K562 treated with DMSO at 1 percent for 24 hours (cell line): ENCODE data around the gene NGLY1. TPM values are rescaled to one million over a fixed set of nuclear protein-coding genes. Genes with fewer than 3 reads are reported as not detected.

Experiments
- total RNA-seq: library from RNA; unstranded; fragments of 300-600 nt; gene quantifications from 2 replicates; pipeline ENCODE4 v1.2.3, GENCODE V29; 2022; ENCODE audit warnings: low read depth; ENCODE audit not compliant: insufficient read depth

NGLY1 gene
- total RNA-seq, result 39.0 and 42.8 TPM in 2 replicates

DNA sequence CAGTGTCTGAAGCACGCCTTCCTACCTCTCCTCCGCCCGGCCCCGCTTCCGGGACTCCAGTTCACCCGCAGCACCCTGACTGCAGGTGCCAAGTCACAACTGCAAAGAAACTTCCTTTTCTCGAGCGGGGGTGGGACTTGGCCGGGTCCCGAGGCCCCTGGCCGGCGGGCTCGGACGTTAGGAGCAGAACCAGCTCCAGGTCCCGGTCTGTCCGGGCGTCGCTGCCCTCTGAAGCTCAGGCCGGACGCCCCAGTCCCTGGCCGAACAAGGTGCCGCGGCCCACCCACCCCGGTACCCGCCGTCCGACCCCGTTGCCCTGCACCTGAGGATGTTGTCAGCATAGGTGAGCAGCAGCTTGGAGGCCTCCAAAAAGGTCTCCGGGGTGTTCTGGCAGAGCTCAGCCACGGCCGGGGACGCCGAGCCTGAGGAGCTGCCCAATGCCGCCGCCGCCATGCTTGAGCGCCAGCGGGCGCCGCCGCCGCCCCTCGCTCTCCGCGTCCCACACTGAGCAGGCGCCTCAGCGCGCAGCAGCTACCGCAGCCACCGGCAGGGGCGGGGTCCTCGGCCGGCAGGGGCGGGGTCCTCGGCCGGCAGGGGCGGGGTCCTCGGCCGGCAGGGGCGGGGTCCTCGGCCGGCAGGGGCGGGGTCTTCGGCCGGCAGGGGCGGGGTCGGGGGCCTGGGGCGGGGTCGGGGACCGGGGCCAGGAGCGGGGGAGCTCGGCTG, at the start of gene NGLY1:
TSS of gene NGLY1 (minus strand) at position 506 of the 723 bp plus-strand sequence. CDS start at position 453, 53 bp downstream.

GRCh38 chr3:25789596-25790556, 6.6 kb upstream of the NGLY1 start, which contains the start of gene OXSM:
Gene OXSM (plus strand): TSS chr3:25790090. CDS start chr3:25791021, 931 bp downstream.

Other genes starting within 250 kb of the NGLY1 start
- 51.6 and 66.2 TPM in 2 replicates for gene TOP2B, start 118.5 kb downstream of the NGLY1 start, total RNA-seq
- gene OXSM, start 6.6 kb upstream of the NGLY1 start, total RNA-seq, result 17.6 and 19.9 TPM in 2 replicates